Measurements from ENCODE around the gene TBC1D1.

DNA sequence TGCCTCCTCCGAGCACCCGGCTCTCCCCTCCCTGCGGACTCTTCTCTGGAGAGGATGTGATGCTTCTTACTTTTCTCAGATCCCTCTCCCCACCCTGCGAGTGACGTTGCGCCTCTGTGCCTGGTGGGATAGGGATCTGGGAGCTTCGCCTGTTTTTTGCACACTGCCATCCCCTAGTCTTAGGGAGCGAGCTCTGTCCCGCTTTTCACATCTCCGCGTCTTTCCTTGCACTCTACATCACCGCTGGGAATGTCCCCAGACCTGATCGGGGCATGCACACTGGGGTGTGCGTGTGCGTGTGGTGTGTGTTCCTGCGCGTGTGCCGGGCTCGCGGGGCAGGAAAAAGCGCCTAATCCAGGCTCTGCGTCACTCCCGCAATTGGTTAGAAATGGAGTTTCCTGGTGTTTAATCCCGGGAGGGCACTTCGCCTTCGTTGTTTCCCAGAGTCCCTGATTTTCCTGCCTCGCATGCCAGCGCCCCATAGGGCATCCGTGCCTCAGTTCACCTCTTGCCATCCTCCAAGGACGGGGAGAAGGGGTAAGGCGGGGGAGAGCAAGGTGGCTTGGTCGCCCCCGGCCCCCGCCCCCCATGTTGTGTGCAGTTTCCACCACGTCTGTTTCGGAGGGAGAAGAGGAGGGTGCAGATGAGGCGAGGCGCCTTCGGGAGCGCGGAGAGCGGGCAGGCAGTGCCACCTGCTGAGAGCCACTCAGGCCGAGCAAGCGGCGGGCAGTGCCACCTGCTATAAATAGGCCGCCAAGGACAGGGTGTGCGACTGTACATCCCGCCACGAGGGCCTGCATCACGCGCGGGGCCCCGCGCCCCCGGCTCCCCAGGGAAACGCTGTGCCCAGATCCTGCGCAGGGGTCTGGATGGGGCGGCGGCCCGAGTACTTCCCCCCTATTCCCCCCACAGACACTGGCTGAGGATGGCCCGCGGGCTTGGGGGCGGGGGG is 759 bp upstream of the TBC1D1 start:
- no peak for TF ChIP-seq POLR2AphosphoS5 (IDR thresholded peaks at IDR 0.05; ENCODE audit: insufficient read depth, low read depth, low read length)
- peak in 1 of 2 donors; percentile 9 for TF ChIP-seq CTCF (IDR thresholded peaks at IDR 0.05; ENCODE audit: extremely low read depth in 1 of 2, insufficient read depth in 1 of 2, low read depth in 1 of 2, low read length in 2 of 2)
- TF ChIP-seq POLR2A (IDR thresholded peaks at IDR 0.05; ENCODE audit: low read depth, low read length) = no peak
- peak; percentile 78 for TF ChIP-seq EZH2 (IDR thresholded peaks at IDR 0.05; ENCODE audit: borderline replicate concordance, low read depth, low read length, severe bottlenecking)
- no peak for TF ChIP-seq GATA2 (IDR thresholded peaks at IDR 0.05; ENCODE audit: insufficient read depth, insufficient read length, low read depth, low read length)
- TF ChIP-seq JUN (IDR thresholded peaks at IDR 0.05; ENCODE audit: borderline replicate concordance, insufficient read depth, insufficient read length, low read depth) = no peak
- no peak for TF ChIP-seq FOS (IDR thresholded peaks at IDR 0.05; ENCODE audit: borderline replicate concordance, insufficient read depth, low read length)

All from endothelial cell of umbilical vein (primary cell).